Measurements from ENCODE around the gene NUDT5. TPM values are rescaled to one million over a fixed set of nuclear protein-coding genes. Genes with fewer than 3 reads are reported as not detected.

Gene NUDT5
- total RNA-seq, 2 donors from 2014 or later = 41.4 to 89.0 TPM

DNA sequence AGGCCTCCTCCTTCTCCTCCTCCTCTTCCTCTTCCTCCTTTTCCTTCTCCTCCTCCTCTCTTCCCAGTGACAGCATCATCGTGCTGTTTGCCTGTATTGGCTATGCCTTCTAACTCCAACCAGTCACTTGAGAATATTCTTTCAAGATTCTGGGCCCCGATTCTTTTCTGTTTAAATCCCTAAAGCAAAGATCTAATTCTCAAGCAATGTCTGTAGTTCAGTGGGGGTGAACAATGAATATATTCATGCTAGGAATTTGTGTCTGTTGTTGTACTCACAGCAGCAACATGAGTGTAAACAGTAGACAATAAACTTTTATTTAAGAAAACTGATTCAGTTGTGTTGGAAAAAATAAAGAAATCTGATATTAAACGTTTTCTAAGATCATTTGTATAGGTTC is 30.7 kb downstream of the NUDT5 start:
- H3K4me3 ChIP-seq = no peak overlapping the region

DNA sequence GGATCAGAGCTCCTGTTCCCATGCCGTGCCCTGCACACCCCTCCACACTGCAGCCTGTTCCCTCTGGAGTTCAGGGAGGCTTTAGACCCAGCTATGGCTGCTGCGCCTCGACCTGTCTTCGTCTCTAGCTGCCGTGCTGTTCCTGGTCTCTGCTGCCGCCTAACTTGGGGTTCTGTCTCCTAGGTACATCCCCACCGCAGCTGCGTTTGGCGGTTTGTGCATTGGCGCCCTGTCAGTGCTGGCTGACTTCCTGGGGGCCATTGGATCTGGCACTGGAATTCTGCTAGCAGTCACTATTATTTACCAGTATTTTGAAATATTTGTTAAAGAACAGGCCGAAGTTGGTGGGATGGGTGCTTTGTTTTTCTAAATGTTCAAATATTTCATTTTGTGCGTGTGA is 31.6 kb downstream of the NUDT5 start:
- TF ChIP-seq, protein P1, sequence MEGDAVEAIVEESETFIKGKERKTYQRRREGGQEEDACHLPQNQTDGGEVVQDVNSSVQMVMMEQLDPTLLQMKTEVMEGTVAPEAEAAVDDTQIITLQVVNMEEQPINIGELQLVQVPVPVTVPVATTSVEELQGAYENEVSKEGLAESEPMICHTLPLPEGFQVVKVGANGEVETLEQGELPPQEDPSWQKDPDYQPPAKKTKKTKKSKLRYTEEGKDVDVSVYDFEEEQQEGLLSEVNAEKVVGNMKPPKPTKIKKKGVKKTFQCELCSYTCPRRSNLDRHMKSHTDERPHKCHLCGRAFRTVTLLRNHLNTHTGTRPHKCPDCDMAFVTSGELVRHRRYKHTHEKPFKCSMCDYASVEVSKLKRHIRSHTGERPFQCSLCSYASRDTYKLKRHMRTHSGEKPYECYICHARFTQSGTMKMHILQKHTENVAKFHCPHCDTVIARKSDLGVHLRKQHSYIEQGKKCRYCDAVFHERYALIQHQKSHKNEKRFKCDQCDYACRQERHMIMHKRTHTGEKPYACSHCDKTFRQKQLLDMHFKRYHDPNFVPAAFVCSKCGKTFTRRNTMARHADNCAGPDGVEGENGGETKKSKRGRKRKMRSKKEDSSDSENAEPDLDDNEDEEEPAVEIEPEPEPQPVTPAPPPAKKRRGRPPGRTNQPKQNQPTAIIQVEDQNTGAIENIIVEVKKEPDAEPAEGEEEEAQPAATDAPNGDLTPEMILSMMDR (IDR thresholded peaks at IDR 0.05) = no peak
- Histone ChIP-seq H3K9ac (ENCODE audit: low read depth in 2 of 2, low read length in 2 of 2) (no peak overlapping the region), H3K27ac (no peak overlapping the region), H3K27me3 (no peaks in the 10 kb centered on the region), H3K9me3 (no peaks in the 10 kb centered on the region), H3K36me3 (no peaks in the 10 kb centered on the region), H3K4me3 (no peak overlapping the region), H3K4me1 (no peaks in the 10 kb centered on the region)
- intact Hi-C loops (cut with DNase I) = no loop called here
- no peak for DNase-seq

More for the DNA sequence above, 30.7 kb downstream of the NUDT5 start:
- TF ChIP-seq, protein P1 (IDR thresholded peaks at IDR 0.05) = no peak
- DNase-seq = no peak
- Histone ChIP-seq H3K4me1 (no peaks in the 10 kb centered on the region), H3K36me3 (no peaks in the 10 kb centered on the region), H3K9ac (ENCODE audit: low read depth in 2 of 2, low read length in 2 of 2) (no peak overlapping the region), H3K27me3 (no peaks in the 10 kb centered on the region), H3K27ac (no peak overlapping the region), H3K9me3 (no peaks in the 10 kb centered on the region)
- intact Hi-C loops (cut with DNase I) = no loop called here

DNA sequence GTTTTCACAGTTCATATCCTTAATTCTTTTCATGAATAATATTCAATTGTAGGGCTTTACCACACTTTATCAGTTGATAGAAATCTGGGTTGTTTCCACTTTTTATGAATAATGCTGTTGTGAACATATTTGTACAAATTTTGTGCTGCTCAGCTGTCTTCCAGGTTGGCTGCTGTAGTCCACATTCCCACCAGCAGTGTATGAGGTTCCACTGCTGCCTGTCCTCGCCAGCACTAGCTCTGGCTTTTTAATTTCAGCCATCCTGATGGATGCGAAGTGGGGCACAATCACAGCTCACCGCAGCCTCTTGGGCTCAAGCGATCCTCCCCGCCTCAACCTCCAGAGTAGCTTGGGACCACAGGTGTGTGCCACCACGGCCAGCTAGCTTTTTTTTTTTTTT is 32.8 kb downstream of the NUDT5 start:
- TF ChIP-seq, protein P1 (IDR thresholded peaks at IDR 0.05) = no peak

DNA sequence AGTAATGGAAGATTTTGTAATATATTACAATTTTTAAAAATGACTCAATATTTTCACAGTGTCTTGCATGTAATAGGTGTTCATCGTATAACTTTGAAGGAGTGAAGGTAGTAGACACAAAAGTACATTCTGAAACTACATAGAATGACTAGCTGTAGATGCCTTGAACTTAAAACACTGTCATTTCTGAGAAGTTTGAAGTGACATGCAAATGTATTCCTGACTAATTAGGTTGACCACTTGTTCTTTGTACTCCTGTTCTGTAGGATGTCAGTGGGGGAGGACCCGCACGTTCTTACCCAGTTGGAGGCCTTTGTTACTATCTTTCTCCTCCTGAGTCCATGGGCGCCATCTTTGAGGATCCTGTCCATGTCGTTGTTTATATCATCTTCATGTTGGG is 35.0 kb downstream of the NUDT5 start:
- Histone ChIP-seq H3K27ac (no peak overlapping the region), H3K9ac (ENCODE audit: low read depth in 2 of 2, low read length in 2 of 2) (no peak overlapping the region), H3K27me3 (no peaks in the 10 kb centered on the region), H3K4me3 (no peak overlapping the region), H3K4me1 (no peaks in the 10 kb centered on the region), H3K9me3 (no peaks in the 10 kb centered on the region), H3K36me3 (peaks cover 8% of the 10 kb centered on the region)
- intact Hi-C loops (cut with DNase I) = no loop called here
- TF ChIP-seq, protein P1 (IDR thresholded peaks at IDR 0.05) = no peak
- DNase-seq = no peak

More for the DNA sequence above, 32.8 kb downstream of the NUDT5 start:
- Histone ChIP-seq H3K36me3 (peaks cover 8% of the 10 kb centered on the region), H3K9ac (ENCODE audit: low read depth in 2 of 2, low read length in 2 of 2) (no peak overlapping the region), H3K27ac (no peak overlapping the region), H3K4me1 (no peaks in the 10 kb centered on the region), H3K4me3 (no peak overlapping the region), H3K27me3 (no peaks in the 10 kb centered on the region), H3K9me3 (no peaks in the 10 kb centered on the region)
- intact Hi-C loops (cut with DNase I) = no loop called here
- no peak for DNase-seq

DNA sequence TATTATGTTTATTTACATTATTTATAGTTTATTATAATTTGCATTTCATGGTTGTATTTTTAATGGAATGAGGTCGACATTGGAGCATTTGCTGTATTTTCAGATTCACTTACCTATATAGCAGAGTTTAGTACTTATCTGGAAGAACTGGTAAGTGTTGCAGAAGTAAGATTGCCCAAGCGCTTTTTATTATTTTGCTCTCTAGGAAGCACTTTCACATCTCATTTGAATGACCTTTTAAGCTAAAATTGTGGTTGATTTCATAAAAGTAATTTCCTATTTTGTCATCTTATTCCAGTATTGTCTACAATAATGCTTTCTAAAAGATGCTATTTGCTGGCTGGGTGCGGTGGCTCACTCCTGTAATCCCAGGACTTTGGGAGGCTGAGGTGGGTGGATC is 37.6 kb downstream of the NUDT5 start:
- Histone ChIP-seq H3K9ac (ENCODE audit: low read depth in 2 of 2, low read length in 2 of 2) (no peak overlapping the region), H3K9me3 (no peaks in the 10 kb centered on the region), H3K36me3 (peaks cover 8% of the 10 kb centered on the region), H3K4me1 (no peaks in the 10 kb centered on the region), H3K27ac (no peak overlapping the region), H3K4me3 (no peak overlapping the region), H3K27me3 (no peaks in the 10 kb centered on the region)
- TF ChIP-seq, protein P1 (IDR thresholded peaks at IDR 0.05) = no peak
- DNase-seq = no peak
- intact Hi-C loops (cut with DNase I) = no loop called here

Measured in colonic mucosa (tissue), 4 donors.